ENCODE measurements around the gene SRPX2.

SRPX2 gene

DNA sequence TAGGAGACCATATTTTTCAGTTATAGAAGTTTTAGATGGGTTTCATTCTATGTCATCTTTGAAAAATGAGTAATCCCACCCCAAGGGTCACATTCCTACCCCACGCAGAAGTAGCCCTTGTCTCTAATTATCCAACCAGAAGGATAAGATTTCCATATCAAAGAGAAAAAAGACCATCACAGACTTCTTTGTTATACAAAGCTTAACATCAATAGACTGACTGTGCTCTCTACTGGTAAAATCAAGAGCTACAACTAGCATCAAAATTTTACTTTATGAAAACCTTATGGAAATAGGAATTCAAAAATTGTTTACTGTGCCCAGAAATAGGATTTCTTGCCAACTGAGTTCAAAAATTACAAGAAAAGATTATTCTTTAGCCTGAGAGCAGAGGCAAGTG lies 34.4 kb upstream of the SRPX2 start:
- DNase-seq (ENCODE audit: low read depth, low spot score), result no peak
- TF ChIP-seq, protein P1, sequence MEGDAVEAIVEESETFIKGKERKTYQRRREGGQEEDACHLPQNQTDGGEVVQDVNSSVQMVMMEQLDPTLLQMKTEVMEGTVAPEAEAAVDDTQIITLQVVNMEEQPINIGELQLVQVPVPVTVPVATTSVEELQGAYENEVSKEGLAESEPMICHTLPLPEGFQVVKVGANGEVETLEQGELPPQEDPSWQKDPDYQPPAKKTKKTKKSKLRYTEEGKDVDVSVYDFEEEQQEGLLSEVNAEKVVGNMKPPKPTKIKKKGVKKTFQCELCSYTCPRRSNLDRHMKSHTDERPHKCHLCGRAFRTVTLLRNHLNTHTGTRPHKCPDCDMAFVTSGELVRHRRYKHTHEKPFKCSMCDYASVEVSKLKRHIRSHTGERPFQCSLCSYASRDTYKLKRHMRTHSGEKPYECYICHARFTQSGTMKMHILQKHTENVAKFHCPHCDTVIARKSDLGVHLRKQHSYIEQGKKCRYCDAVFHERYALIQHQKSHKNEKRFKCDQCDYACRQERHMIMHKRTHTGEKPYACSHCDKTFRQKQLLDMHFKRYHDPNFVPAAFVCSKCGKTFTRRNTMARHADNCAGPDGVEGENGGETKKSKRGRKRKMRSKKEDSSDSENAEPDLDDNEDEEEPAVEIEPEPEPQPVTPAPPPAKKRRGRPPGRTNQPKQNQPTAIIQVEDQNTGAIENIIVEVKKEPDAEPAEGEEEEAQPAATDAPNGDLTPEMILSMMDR (IDR thresholded peaks at IDR 0.05; ENCODE audit: low read depth, low read length), result no peak
- in situ Hi-C loops (cut with HindIII; ENCODE audit: low sequenced_read_pairs), result no loop called here
- no peak overlapping the region for H3K4me3 ChIP-seq (ENCODE audit: low read depth, low read length)

DNA sequence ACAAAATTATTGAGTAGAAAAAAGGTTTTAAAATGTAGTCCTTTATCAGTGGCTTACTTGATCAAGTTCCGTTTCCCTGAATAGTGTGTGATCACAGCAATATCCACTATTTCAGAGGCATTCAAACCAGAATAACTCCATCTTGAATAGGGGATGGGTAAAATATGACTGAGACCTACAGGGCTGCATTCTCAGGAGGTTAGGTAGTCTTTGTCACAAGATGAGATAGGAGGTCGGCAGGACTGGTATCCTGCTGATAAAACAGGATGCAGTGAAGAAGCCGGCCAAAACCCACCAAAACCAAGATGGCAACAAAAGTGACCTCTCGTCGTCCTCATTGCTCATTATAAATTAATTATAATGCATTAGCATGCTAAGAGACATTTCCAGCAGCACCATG lies 32.0 kb upstream of the SRPX2 start:
- in situ Hi-C loops (cut with HindIII; ENCODE audit: low sequenced_read_pairs), result no loop called here
- DNase-seq (ENCODE audit: low read depth, low spot score), result no peak
- H3K4me3 ChIP-seq (ENCODE audit: low read depth, low read length), result no peak overlapping the region
- TF ChIP-seq, protein P1 (IDR thresholded peaks at IDR 0.05; ENCODE audit: low read depth, low read length), result no peak

GRCh38 chrX:100615005-100615404 lies 29.0 kb upstream of the SRPX2 start:
- DNase-seq (ENCODE audit: low read depth, low spot score), result peak; percentile 61
- in situ Hi-C loops (cut with HindIII; ENCODE audit: low sequenced_read_pairs), result no loop called here
- TF ChIP-seq, protein P1 (IDR thresholded peaks at IDR 0.05; ENCODE audit: low read depth, low read length), result peak; percentile 65

GRCh38 chrX:100623001-100623400 lies 21.0 kb upstream of the SRPX2 start:
- no peak for DNase-seq (ENCODE audit: low read depth, low spot score)
- in situ Hi-C loops (cut with HindIII; ENCODE audit: low sequenced_read_pairs), result no loop called here
- no peak overlapping the region for H3K4me3 ChIP-seq (ENCODE audit: low read depth, low read length)
- TF ChIP-seq, protein P1 (IDR thresholded peaks at IDR 0.05; ENCODE audit: low read depth, low read length), result no peak

More at GRCh38 chrX:100615005-100615404, 29.0 kb upstream of the SRPX2 start:
- H3K4me3 ChIP-seq (ENCODE audit: low read depth, low read length), result no peak overlapping the region

- in situ Hi-C loops (cut with HindIII; ENCODE audit: low sequenced_read_pairs), result no loop called here
- DNase-seq (ENCODE audit: low read depth, low spot score), result peak; percentile 54
Measured at GRCh38 chrX:100625985-100626491, 18.0 kb upstream of the SRPX2 start.

DNA sequence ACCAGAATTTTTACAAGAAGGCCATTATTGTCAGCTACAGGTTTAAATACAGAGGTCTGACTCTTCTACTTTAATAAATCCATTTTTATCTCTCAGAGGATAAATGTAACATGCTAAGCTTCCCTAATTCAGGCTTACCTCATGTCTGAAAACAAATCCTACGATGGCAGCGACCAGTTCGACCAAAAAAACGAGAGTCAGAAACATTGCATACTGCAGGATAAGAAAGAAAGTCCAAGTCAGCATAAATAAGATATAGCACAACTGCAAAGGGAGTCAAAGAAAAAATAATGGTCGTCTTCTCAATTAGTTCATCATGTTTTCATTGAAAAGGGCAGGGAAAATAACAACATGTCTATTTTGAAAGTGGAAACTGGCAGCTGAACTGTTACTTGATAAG lies 9.0 kb upstream of the SRPX2 start:
- TF ChIP-seq, protein P1 (IDR thresholded peaks at IDR 0.05; ENCODE audit: low read depth, low read length), result no peak
- in situ Hi-C loops (cut with HindIII; ENCODE audit: low sequenced_read_pairs), result no loop called here
- H3K4me3 ChIP-seq (ENCODE audit: low read depth, low read length), result no peak overlapping the region
- no peak for DNase-seq (ENCODE audit: low read depth, low spot score)

More at GRCh38 chrX:100625985-100626491, 18.0 kb upstream of the SRPX2 start:
- TF ChIP-seq, protein P1 (IDR thresholded peaks at IDR 0.05; ENCODE audit: low read depth, low read length), result no peak
- no peak overlapping the region for H3K4me3 ChIP-seq (ENCODE audit: low read depth, low read length)

- TF ChIP-seq, protein P1 (IDR thresholded peaks at IDR 0.05; ENCODE audit: low read depth, low read length), result no peak
- peak overlapping the region; percentile 65 for H3K4me3 ChIP-seq (ENCODE audit: low read depth, low read length)
Measured at GRCh38 chrX:100635989-100636320, 8.0 kb upstream of the SRPX2 start.

More at GRCh38 chrX:100635989-100636320, 8.0 kb upstream of the SRPX2 start:
- no peak for DNase-seq (ENCODE audit: low read depth, low spot score)
- in situ Hi-C loops (cut with HindIII; ENCODE audit: low sequenced_read_pairs), result no loop called here

All from astrocyte of the spinal cord (primary cell).